ENCODE data around the gene FAR1.

The FAR1 gene

DNA sequence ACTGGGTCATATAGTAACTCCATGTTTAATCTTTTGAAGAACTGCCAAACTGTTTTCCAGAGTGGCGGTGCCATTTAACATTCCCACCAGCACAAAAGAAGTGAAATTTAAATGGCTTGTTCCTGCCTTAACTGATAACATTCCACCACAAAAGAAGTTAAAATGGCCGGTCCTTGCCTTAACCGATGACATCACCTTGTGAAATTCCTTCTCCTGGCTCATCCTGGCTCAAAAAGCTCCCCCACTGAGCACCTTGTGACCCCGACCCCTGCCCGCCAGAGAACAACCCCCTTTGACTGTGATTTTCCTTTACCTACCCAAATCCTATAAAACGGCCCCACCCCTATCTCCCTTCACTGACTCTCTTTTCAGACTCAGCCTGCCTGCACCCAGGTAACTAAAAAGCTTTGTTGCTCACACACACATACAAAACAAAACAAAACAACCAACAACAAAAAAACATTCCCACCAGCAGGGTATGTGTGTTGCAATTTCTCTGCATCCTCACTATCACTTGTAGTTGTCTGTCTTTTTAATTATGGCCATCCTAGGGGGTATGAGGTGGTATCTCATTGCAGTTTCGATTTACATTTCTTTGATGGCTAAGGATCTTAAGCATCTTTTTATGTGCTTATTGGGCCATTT is 109.0 kb downstream of the FAR1 start:
- no peak for DNase-seq (ENCODE audit: low read depth)

GRCh38 chr11:13778345-13778744 is 109.9 kb downstream of the FAR1 start:
- DNase-seq (ENCODE audit: low read depth) = no peak

- DNase-seq (ENCODE audit: low read depth) = no peak
These were observed 112.7 kb downstream of the FAR1 start for GRCh38 chr11:13781153-13781552.

All from amniotic epithelial cell (primary cell).